Activated CD4-positive, alpha-beta T cell treated with anti-CD3 and anti-CD28 coated beads for 48 hours (primary cell): ENCODE data around the gene BTG2.

Source experiments
- DNase-seq: peaks from one replicate; pipeline ENCODE4 v3.0.0-alpha.2; 2020

Gene BTG2

DNA sequence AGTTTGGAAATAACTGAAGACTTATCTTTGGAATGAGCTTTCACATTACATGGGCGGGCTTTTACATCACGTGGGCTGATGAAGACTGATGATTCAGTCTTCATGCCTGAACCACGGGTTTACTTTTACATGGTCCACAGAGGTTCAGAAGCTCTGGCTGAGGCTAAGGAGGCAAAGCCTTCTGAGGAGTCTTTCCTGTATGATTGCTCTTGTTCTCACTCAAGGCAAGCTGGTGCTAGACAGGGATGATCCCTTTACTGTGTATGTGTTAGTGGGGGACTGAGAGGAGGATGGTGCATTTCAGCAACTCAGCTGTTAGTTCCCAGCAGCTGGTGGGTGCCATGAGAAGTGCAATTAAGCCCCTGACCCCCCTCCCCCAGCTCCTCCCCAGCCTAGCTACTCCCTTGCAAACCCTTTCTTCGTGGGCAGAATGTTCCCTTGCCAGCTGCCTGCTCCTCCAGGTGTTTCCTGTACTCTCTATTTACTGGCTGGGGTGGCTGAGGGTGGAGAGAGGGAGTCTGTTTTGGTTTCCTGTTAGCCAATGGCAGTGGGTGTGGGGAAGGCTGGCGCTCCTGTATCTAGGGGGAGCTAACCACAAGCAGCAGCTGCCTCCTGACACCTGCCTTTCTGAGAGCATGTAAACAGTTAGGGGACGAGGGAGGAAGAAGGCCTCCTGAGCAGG, 15.4 kb downstream of the BTG2 start:
- peak; percentile 52 for DNase-seq

DNA sequence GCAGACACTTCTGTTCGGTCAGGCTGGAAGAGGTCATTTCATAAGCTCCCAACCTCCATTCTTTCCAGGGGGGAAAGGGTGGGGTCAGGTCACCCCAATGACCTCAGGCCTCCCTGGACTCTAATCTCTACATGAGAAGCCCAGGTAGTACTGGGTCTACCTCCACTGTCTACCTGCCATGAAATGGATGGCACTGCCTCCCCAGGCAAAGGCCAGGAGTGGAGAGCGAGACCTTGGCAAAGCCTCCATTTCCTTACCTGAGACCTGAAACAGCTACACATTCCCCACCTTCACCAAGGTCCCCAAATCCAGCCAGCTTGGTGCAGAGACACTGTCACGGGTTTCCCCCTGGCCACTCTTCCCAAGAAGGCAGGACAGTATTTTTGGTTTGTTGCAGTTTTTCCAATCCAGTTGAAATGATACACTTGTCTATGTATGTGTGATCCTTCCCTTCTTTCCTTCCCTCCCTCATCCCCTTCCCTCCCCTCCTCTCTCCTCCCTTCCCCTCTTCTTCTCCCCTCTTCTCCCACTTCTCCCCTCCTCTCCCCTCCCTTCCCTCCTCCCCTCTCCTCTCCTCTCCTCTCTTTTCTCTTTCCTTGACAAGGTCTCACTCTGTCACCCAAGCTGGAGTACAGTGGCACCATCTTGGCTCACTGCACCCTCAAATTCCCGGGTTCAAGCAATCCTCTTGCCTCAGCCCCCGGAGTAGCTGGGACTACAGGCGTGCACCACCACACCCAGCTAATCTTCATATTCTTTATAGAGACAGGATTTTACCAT, 16.1 kb downstream of the BTG2 start:
- DNase-seq = no peak

DNA sequence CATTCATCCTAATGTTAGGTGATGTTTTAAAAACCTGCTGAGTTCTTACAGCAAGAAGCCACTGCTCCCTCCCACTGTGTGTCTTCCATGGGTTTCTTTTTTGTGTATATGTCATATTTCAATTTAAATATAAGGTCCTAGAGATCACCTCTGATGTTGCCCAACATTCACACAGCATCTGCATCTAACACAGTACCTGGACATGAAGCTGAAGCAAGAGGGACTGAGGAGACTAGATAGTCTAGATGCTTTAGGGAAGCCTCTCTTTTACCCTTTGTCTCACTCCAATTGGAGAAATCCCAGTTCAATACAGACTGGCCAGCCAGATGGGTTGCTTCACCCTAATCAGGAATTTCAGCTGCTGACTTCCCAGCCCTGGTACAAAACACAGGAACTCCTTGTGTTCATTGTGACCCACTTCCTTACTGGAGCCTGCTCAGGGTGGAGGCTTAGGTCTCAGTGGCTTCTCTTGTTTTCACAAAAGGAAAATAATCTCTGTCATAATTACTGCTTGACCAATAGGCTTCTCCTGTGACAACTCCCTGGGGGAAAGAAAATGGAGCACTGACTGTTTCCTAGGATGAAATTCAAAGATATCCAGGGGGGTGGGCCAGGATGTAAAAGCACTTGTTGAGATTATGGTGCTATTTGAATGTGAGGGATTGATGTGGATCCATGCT, 17.3 kb downstream of the BTG2 start:
- DNase-seq = no peak

DNA sequence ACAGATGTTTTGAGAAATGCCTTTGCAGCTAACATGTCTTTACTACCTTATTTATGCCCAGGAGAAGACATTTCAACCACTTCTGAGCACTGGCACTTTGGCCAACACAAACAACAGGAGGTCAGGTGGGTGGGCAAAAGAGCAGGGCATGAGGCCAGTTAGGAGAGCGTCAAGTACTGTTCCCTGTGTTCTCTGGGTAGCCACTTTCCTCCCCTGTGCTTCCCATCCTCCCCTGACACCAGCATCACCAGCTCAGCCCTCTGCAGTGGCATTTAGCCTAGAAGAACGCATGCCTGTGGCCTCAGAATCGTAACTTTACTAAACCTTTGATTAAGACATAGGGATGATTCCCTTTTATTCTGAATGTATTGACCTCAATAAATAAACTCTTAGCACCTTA, 18.3 kb downstream of the BTG2 start:
- no peak for DNase-seq

DNA sequence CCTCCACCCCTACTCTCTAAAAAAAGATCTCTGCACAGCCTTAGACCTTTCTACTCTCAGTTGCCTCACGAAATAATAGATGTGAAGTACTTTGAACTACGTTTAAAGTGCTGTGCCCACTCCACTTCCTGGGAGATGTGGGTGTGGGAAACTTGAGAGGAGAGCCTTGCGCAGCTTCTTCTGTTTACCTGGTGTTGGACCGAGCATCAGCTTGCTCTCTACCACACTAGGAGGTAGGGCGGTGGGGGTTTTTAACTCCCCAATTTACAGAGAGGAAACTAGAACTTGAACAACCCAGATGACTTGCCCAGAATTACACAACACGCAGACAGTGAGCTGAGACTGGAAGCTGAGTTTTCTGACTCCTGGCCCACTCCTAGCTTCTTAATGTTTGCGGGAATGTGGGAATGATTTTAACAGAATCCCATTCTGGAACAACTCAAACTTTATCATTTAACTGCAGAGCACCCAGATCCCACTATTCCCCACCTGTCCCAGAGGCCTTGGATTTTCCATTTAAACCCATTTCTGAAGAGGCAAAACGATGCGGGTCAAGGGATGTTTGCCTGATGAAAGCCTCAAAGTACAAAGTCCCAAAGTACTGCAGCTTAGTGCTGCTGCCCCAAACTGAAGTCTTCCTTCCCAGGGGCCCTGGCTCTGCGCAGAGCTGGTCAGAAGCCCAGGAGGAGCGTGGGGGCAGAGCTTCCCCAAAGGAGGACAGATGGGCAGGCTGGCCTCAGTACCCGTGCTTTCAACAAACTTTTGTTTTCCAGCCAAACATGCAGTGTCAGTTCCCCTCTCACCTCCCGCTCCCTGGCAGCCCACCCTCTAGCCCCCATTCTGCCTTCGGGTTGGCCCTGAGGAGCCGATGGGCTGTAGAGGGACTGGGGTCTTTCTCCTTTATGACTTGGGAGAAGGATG, 19.0 kb downstream of the BTG2 start:
- DNase-seq = peak; percentile 49

GRCh38 chr1:203325026-203325417, 19.7 kb downstream of the BTG2 start:
- peak; percentile 65 for DNase-seq

GRCh38 chr1:203325418-203326091, 20.2 kb downstream of the BTG2 start:
- DNase-seq = no peak

DNA sequence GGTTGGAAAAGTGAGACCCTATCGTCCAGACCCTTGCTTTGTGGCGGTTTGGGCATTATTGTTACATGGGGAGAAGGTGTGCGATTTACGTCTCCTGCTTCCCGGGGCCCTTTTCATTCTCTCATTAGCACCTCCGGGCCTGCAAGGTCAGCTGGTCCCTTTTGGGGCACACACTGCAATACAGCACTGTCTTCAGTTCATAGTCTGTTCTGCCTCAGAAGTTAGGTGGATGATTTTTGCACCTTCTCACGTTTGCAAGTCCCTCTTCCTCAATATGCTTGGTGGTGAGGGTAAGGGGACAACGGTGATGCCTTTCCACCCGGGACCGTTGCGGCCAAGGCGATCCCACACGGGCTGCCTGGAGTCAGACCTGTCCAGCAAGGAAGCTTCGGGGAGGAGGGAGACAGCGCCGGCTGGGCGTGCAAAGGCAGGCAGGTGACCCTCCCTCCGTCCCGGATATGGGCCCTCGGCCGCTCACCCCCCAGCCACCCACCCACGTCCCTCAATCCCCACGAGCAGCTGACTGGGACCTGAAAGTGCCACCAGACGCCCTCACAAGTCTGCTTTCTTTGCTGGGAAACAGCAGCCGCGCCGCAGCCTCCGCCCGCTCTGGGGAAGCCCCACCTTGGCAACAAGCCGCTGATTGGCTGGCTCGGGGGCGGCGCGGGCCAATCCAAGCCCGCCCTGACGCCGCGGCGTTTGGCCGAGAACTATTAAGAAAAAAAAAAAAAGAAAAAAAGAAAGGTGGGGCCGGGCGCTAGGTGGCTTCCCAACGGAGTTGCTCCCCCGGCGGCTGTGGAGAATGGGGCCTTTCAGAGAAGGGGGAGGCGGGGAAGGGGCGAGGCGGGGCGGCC, 21.7 kb downstream of the BTG2 start:
- peak; percentile 95 for DNase-seq

GRCh38 chr1:203327684-203328457, 22.6 kb downstream of the BTG2 start:
- DNase-seq = peak; percentile 68

GRCh38 chr1:203328714-203329122, 23.4 kb downstream of the BTG2 start:
- no peak for DNase-seq

- DNase-seq = no peak
These were observed 25.9 kb downstream of the BTG2 start for GRCh38 chr1:203331224-203331623.

- no peak for DNase-seq
These were observed 30.2 kb downstream of the BTG2 start for GRCh38 chr1:203335503-203335902.

DNA sequence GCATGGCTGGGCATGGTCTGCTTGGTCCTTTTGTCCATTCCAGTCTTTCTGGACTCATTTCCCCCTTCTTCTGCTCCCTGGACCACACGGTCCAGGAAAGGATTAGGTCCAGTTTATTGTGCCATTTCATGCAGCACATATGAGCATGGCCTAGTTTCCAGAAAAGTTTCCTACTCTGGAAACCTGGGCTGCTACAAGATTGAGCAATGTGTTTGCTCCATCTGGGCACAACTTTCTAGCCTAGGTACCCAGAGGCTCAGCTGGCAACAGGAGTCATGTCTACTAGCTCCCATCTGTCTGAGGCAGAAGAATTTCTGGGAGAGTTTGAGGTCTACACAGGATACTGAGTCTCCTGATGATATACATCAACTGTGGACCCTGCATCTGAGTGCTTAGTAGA, 30.8 kb downstream of the BTG2 start:
- DNase-seq = no peak

DNA sequence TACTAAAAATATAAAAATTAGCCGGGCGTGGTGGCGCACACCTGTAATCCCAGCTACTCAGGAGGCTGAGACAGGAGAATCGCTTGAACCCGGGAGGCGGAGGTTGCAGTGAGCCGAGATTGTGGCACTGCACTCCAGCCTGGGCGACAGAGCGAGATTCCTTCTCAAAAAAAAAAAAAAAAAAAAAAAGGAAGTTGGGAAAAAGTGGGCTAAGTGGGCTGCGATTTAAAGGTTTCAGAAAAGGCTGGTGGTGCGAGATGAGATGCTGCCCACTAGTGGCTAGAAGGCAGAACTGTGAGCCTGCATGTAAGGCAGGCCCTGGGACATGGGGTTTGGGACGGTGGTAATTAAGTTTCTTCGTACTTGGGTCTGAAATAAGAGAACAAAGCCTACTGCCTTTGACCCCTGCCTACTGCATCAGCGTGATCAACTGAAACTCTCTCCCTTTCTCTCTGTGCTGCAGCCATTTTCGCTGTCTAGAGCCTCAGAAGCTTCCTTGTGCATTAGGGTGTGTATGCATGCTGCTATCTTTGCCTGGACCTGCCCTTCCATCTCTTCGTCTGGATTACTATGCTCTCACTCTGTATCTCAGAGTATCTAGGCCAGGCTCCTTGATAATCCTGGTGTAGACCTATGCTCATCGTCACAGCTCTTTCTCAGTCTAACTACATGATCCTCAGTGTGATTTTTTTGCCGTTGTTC, 33.2 kb downstream of the BTG2 start:
- peak; percentile 69 for DNase-seq

- DNase-seq = peak; percentile 69
These were observed 34.9 kb downstream of the BTG2 start for GRCh38 chr1:203340112-203340790.

GRCh38 chr1:203342192-203342940, 37.0 kb downstream of the BTG2 start:
- DNase-seq = peak; percentile 69

DNA sequence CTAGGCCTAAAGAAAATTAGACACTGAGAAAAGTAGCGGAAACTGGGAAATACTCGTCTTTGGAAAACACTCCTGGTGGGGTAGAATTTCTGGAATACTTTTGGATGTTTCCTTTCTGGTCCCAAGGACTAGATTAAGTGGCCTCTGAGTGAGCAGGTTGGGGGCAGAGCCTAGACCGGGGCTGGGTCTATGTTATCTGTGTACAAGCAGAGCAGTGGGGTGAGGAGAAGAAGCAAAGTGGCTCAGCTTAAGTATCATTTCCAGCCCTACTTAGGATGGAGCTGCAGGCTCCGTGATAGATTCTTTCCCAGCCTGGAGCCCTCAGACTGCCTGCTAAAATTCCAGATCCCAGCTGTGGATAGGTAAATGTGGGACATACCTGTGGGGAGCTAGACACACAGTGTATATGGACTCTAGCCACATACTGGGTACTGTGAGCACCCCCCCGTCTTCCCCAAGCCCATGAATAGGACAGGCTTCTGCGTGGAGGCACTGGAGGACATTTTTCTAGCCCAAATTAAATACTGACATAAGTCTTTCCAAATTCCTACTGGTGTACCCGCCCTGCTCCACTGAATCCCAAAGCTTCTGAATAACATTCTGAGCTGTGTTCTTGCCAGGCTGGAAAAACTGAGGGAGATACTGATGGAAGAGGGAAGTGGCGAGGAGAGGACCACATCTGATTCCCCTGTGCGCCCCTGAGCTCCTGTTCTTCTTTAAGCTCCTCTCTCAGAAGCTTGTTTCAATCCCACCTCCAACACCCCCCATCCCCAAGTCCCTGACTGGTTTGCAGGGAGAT, 38.8 kb downstream of the BTG2 start:
- no peak for DNase-seq
